Sigmoid colon (tissue), 7 donors: ENCODE measurements around the gene SLC9A9. TPM values are rescaled to one million over a fixed set of nuclear protein-coding genes. Genes with fewer than 3 reads are reported as not detected.

Experiments used
- DNase-seq: peaks from one replicate; pipeline ENCODE4 v3.0.0-alpha.2; 2019
- H3K27ac ChIP-seq, 4 donors: fragments of 200-600 bp; sonication (generic); one replicate each; pipeline ENCODE4 v1.5.1; 2016 to 2019; ENCODE audit warnings: mild to moderate bottlenecking in 1 of 4
- H3K27me3 ChIP-seq, 3 donors: fragments of 200-600 bp; sonication (generic); one replicate each; pipeline ENCODE4 v1.5.1; 2019; ENCODE audit warnings: mild to moderate bottlenecking in 1 of 3
- H3K36me3 ChIP-seq, 4 donors: fragments of 200-600 bp; sonication (generic); one replicate each; pipeline ENCODE4 v1.5.1; 2016 to 2019
- H3K4me1 ChIP-seq, 4 donors: fragments of 200-600 bp; sonication (generic); one replicate each; pipeline ENCODE4 v1.5.1; 2017 to 2019
- H3K4me3 ChIP-seq, 4 donors: fragments of 200-600 bp; sonication (generic); one replicate each; pipeline ENCODE4 v1.5.1; 2017 to 2019; ENCODE audit warnings: mild to moderate bottlenecking in 2 of 4, moderate library complexity in 1 of 4
- H3K9me3 ChIP-seq, 4 donors: fragments of 200-600 bp in 3 of 4; sonication (generic) in 3 of 4; one replicate each; pipeline versions ENCODE4 v1.5.1 to v1.6.1; 2013 to 2019
- EP300 ChIP-seq, 4 donors: sonication (generic); formaldehyde crosslinking; IDR thresholded peaks; one replicate each; pipeline ENCODE4 v1.6.1; 2017; ENCODE audit warnings: antibody characterized with exemption in 4 of 4
- POLR2A ChIP-seq, 2 donors: fragments of 450-650 bp; IDR thresholded peaks; one replicate each; pipeline ENCODE4 v1.6.1; 2016; ENCODE audit warnings: antibody characterized with exemption in 2 of 2, mild to moderate bottlenecking in 2 of 2, moderate library complexity in 2 of 2
- POLR2AphosphoS5 ChIP-seq, 4 donors: sonication (generic); formaldehyde crosslinking; IDR thresholded peaks; one replicate each; pipeline ENCODE4 v1.6.1; 2017; ENCODE audit warnings: antibody characterized with exemption in 4 of 4
- WGBS, 2 donors: extraction: QIAGEN DNeasy Blood & Tissue Kit; methylation state at CpG; one replicate each; pipeline ENCODE4 v1.1.7; 2013; 5-methylcytosine and 5-hydroxymethylcytosine counted together
- intact Hi-C: fragments of 100-400 bp; cut with DNase I; formaldehyde crosslinking; loops from one replicate; pipeline ENCODE4 v1.15.1; 2023
- polyA plus RNA-seq, 3 donors: library from polyadenylated mRNA; stranded (reverse); fragments of 200-250 nt; gene quantifications; one replicate each; pipeline ENCODE4 v1.2.3, GENCODE V29; 2013
- total RNA-seq, 4 donors: library from RNA; depleted of rRNA; stranded (reverse); fragments of >200 nt; gene quantifications; one replicate each; pipeline ENCODE4 v1.1.0, GENCODE V29; 2016
- TF ChIP-seq, protein P1 (sequence below), 4 experiments: fragments of 450-650 bp in 3 of 4; fragments of 200-600 bp in 1 of 4; IDR thresholded peaks; one replicate each; pipeline ENCODE4 v1.5.1; 2016 to 2019; ENCODE audit warnings: antibody characterized with exemption in 4 of 4, mild to moderate bottlenecking in 3 of 4, moderate library complexity in 2 of 4
- donor health status: healthy with polysubstance abuse.
- donor health status: Bipolar disorder and iron deficiency.
- donor health status: healthy.

The SLC9A9 gene
- total and polyA plus RNA-seq, 7 donors: 2.4 to 29.9 (median 18.9) TPM

DNA sequence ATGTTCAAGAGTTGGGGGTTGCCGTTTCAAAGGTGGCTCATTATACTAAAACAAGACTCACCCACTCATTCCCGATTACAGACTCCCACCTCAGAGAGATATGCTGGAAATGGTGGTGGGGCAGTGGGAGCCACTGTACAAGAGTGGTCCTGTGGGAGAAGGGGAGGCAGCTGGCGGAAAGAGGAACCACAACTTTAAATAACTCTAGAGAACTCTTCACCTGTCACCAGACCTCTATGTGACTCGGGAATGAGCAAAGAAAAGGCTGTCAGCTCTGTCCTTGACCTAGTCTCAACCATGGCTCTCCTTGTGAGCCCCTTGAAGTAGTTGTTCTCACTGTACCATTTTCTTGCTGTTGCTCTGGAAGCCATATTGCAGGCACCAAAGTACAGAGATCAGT, 434.9 kb downstream of the SLC9A9 start:
- no peaks in the 10 kb centered on the region for H3K36me3 ChIP-seq
- no peak overlapping the region for H3K4me3 ChIP-seq
- TF ChIP-seq POLR2A (IDR thresholded peaks at IDR 0.05) (no peak), EP300 (IDR thresholded peaks at IDR 0.05) (no peak), POLR2AphosphoS5 (IDR thresholded peaks at IDR 0.05) (no peak)
- TF ChIP-seq, protein P1, sequence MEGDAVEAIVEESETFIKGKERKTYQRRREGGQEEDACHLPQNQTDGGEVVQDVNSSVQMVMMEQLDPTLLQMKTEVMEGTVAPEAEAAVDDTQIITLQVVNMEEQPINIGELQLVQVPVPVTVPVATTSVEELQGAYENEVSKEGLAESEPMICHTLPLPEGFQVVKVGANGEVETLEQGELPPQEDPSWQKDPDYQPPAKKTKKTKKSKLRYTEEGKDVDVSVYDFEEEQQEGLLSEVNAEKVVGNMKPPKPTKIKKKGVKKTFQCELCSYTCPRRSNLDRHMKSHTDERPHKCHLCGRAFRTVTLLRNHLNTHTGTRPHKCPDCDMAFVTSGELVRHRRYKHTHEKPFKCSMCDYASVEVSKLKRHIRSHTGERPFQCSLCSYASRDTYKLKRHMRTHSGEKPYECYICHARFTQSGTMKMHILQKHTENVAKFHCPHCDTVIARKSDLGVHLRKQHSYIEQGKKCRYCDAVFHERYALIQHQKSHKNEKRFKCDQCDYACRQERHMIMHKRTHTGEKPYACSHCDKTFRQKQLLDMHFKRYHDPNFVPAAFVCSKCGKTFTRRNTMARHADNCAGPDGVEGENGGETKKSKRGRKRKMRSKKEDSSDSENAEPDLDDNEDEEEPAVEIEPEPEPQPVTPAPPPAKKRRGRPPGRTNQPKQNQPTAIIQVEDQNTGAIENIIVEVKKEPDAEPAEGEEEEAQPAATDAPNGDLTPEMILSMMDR (IDR thresholded peaks at IDR 0.05): no peak
- no peak for DNase-seq
- no peak overlapping the region for H3K27ac ChIP-seq
- no peaks in the 10 kb centered on the region for H3K4me1 ChIP-seq
- intact Hi-C loops: no loop called here
- H3K9me3 ChIP-seq: no peaks in the 10 kb centered on the region
- H3K27me3 ChIP-seq: no peaks in the 10 kb centered on the region
- WGBS, 2 donors: 80 to 86% methylated on average over 4 of the region's 4 CpGs

DNA sequence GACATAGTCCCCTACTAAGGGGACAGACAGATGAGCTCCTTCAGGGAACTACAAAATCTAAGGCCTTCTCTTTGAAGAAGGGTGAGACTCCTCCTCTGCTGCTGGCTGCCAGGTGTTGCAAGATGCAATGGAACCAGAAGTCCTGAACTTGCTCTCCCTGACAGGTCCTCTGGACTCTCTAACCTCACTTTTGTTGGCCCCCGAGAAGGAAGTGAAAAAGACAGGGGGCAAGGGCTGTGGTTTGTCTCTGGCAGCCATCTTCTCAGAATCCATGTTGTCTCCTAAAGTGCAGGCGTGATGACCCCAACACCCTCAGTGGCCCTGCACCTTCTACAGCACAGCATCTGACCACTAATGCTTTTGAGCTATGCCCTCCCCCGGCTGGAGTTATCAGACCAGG, 436.2 kb downstream of the SLC9A9 start:
- H3K4me1 ChIP-seq: no peaks in the 10 kb centered on the region
- 90 to 95% methylated on average over 3 of the region's 3 CpGs for WGBS, 2 donors

DNA sequence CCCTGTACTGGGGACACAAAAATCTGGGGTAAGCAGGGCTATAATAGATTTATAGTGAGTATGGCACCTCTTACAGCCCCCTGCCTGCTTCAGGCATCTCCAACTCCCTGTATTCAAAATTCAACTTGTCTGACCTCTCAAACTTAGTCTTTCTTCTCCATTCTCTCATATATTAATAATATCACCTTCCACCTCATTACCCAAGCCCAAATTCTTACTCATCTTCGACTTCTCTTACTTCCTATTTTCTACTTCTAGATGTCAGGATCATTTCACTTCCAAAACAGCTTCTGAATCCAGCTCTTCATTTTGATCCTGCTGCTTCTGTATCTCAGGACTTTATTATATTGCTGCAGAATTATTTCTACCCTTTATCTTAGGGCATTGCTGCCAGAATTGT, 438.0 kb downstream of the SLC9A9 start:
- WGBS, 2 donors: 81 to 83% methylated on average over 1 of the region's 1 CpG
- Histone ChIP-seq H3K9me3 (no peaks in the 10 kb centered on the region), H3K27ac (no peak overlapping the region), H3K4me1 (no peaks in the 10 kb centered on the region), H3K4me3 (no peak overlapping the region), H3K36me3 (no peaks in the 10 kb centered on the region), H3K27me3 (no peaks in the 10 kb centered on the region)
- no peak for TF ChIP-seq EP300 (IDR thresholded peaks at IDR 0.05)
- TF ChIP-seq, protein P1 (IDR thresholded peaks at IDR 0.05): no peak
- no peak for TF ChIP-seq POLR2AphosphoS5 (IDR thresholded peaks at IDR 0.05)
- TF ChIP-seq POLR2A (IDR thresholded peaks at IDR 0.05): no peak
- intact Hi-C loops: no loop called here
- DNase-seq: no peak

More for the DNA sequence above, 436.2 kb downstream of the SLC9A9 start:
- Histone ChIP-seq H3K9me3 (no peaks in the 10 kb centered on the region), H3K27ac (no peak overlapping the region), H3K36me3 (no peaks in the 10 kb centered on the region), H3K4me3 (no peak overlapping the region), H3K27me3 (no peaks in the 10 kb centered on the region)
- TF ChIP-seq POLR2A (IDR thresholded peaks at IDR 0.05): no peak
- no peak for DNase-seq
- intact Hi-C loops: no loop called here

DNA sequence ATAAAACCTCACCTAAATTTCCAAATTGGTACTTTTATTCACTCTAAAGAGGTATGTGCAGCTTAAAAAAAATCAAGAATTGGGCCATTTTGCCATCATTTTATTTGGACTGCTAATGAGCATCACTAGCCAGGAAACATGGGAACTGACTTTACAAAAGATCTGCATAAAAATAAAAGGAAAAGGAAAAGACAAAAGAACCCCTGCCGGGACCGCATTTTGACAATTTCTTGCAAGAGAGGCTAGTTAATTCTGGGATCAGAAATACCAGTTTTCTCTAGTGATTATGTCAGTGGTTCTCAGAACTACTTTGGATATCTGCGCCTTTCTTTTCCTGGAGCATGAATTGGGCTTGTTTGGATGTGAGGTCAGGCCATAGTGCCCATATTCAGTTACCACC, 439.5 kb downstream of the SLC9A9 start:
- Histone ChIP-seq H3K4me3 (no peak overlapping the region), H3K36me3 (no peaks in the 10 kb centered on the region), H3K27me3 (no peaks in the 10 kb centered on the region), H3K9me3 (no peaks in the 10 kb centered on the region), H3K27ac (no peak overlapping the region), H3K4me1 (no peaks in the 10 kb centered on the region)
- 97 to 99% methylated on average over 3 of the region's 3 CpGs for WGBS, 2 donors
- intact Hi-C loops: no loop called here
- TF ChIP-seq POLR2AphosphoS5 (IDR thresholded peaks at IDR 0.05): no peak
- no peak for DNase-seq

DNA sequence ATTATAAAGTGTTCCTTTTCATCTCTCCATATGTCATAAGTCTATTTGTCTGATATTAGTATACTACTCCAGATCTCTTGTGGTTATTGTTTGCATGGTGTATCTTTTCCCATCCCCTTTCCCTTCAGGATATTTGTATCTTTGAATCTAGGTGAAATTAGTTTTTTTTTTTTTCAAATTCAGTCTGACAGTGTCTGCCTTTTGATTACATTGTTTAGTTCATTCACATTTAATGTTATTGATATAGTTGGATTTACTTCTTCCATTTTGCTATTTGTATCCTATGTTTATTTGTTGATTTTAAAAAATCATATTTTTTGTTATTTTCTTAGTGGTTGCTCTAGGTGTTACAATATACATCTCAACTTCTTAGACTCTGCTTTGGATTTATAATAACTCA, 445.7 kb downstream of the SLC9A9 start:
- DNase-seq: no peak
- no peak overlapping the region for H3K27ac ChIP-seq
- H3K9me3 ChIP-seq: no peaks in the 10 kb centered on the region
- H3K4me1 ChIP-seq: no peaks in the 10 kb centered on the region
- no peak for TF ChIP-seq POLR2A (IDR thresholded peaks at IDR 0.05)
- TF ChIP-seq, protein P1 (IDR thresholded peaks at IDR 0.05): no peak
- no peak for TF ChIP-seq POLR2AphosphoS5 (IDR thresholded peaks at IDR 0.05)
- TF ChIP-seq EP300 (IDR thresholded peaks at IDR 0.05): no peak
- no peaks in the 10 kb centered on the region for H3K36me3 ChIP-seq
- no peaks in the 10 kb centered on the region for H3K27me3 ChIP-seq
- intact Hi-C loops: no loop called here
- no peak overlapping the region for H3K4me3 ChIP-seq

DNA sequence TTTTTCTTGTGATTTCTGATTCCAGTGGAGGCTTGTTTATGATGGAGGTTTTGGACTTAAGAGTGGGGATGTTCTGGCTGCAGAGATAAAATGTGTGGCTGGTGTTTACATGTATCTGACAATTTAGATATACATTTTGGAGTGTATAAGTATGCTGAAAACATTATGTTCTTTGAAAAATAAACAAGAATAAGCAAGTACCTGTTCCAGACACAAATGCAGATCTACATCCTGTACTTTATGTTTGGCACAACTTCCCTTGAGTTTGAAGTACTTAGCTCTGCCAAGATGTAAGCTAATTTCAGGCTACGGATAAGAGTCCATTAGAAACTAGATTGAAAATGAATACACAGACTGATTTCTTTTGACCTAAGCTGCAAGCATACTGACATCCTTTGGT, 451.5 kb downstream of the SLC9A9 start:
- TF ChIP-seq POLR2AphosphoS5 (IDR thresholded peaks at IDR 0.05) (no peak), POLR2A (IDR thresholded peaks at IDR 0.05) (no peak), EP300 (IDR thresholded peaks at IDR 0.05) (no peak)
- TF ChIP-seq, protein P1 (IDR thresholded peaks at IDR 0.05): no peak
- Histone ChIP-seq H3K9me3 (peaks cover 0 to 4% (median 0%) of the 10 kb centered on the region in 4 donors), H3K27ac (no peak overlapping the region), H3K36me3 (no peaks in the 10 kb centered on the region), H3K27me3 (no peaks in the 10 kb centered on the region), H3K4me3 (no peak overlapping the region), H3K4me1 (peaks cover 0 to 8% (median 0%) of the 10 kb centered on the region in 4 donors)
- no peak for DNase-seq
- 80 to 91% methylated on average over 1 of the region's 1 CpG for WGBS, 2 donors
- intact Hi-C loops: no loop called here
